Activated CD8-positive, alpha-beta T cell treated with anti-CD3 and anti-CD28 coated beads for 36 hours (primary cell): Measurements from ENCODE around the gene XPO1. TPM values are rescaled to one million over a fixed set of nuclear protein-coding genes. Genes with fewer than 3 reads are reported as not detected.

Source experiments
- ATAC-seq: fragments of 200-7000 bp; cut with Tn5 transposase; one replicate; pipeline ENCODE4 v1.10.0; 2021; ENCODE audit warnings: mild to moderate bottlenecking, moderate library complexity
- CTCF ChIA-PET: fragments of 350-600 bp; sonication (Branson Sonifier 250); formaldehyde crosslinking; loops from one replicate; lab custom pipeline; 2021; ENCODE audit warnings: antibody characterized with exemption; lab: Charles Lee
- POLR2A ChIA-PET: fragments of 350-600 bp; sonication (Branson Sonifier 250); formaldehyde crosslinking; loops from one replicate; lab custom pipeline; 2021; ENCODE audit warnings: antibody characterized with exemption; lab: Charles Lee
- DNase-seq: peaks from one replicate; pipeline ENCODE4 v3.0.0-alpha.2; 2020
- H3K27ac Mint-ChIP-seq: one replicate; pipeline ENCODE4 v1.8.0; 2021; ENCODE audit warnings: mild to moderate bottlenecking, mixed read lengths
- H3K27me3 Mint-ChIP-seq: one replicate; pipeline ENCODE4 v1.8.0; 2021; ENCODE audit warnings: mixed read lengths
- H3K36me3 Mint-ChIP-seq: one replicate; pipeline ENCODE4 v1.8.0; 2021; ENCODE audit warnings: low read depth, mixed read lengths
- H3K4me1 Mint-ChIP-seq: one replicate; pipeline ENCODE4 v1.8.0; 2021; ENCODE audit warnings: low read depth, mixed read lengths
- H3K4me3 Mint-ChIP-seq: one replicate; pipeline ENCODE4 v1.8.0; 2021; ENCODE audit warnings: mild to moderate bottlenecking, moderate library complexity, mixed read lengths
- H3K9me3 Mint-ChIP-seq: one replicate; pipeline ENCODE4 v1.8.0; 2021; ENCODE audit warnings: mixed read lengths
- intact Hi-C: fragments of 100-400 bp; cut with micrococcal nuclease; formaldehyde crosslinking; loops from one replicate; pipeline ENCODE4 v1.10.0; 2022
- total RNA-seq, 2 experiments: library from RNA; stranded (reverse); gene quantifications; one replicate each; pipeline ENCODE4 v1.2.3, GENCODE V29; 2021
- TF ChIP-seq, protein P1 (sequence below): fragments of 200-600 bp; IDR thresholded peaks from one replicate; pipeline ENCODE4 v1.8.0; 2022; ENCODE audit warnings: antibody characterized with exemption, mild to moderate bottlenecking

Gene XPO1
- total RNA-seq, 2 experiments from 2014 or later: 208 to 221 TPM

DNA sequence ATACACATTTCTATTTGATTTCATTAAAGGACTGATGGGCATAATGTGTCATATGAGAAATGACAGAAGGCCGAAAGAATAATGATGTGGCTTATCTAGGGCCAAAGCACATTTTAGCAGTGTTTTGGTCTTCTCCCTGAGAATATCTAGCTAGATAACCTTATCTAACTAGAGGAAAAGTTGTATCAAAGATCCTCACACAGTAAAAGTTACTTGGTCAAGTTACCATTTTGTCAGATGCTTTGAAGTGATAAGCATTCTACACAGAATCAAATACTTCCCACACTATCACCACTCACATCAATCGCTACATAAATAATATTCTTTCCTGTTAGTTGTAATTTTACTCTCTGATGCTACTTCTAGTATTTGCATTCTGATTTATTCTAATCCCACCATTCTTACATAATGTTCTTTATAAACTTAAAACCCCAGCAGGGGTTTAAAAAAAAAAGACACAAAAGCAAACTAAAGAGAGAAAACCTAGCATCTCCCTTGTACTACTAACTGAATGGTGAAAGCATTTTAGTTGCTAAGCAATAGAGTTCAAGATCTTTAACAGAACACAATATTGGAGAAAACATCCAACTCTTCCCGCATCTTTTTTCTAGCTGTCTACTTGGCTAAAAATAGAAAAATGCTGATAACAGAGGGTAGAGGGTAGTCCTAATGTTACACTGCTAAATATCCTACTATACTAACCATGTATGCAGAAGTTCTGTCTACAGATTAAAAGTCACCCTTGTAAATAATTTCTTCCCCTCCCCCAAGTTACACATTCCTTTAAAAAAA, 8.0 kb downstream of the XPO1 start:
- Mint-ChIP-seq H3K36me3 (peaks cover 46% of the 10 kb centered on the region), H3K4me1 (peaks cover 61% of the 10 kb centered on the region), H3K27me3 (no peaks in the 10 kb centered on the region), H3K9me3 (no peaks in the 10 kb centered on the region), H3K27ac (peak overlapping the region; percentile 10), H3K4me3 (no peak overlapping the region)
- POLR2A ChIA-PET: interaction anchor here (1.3 to 1.5 kb wide), 3 partner anchors 8 to 44 kb away, joined by 3 to 5 read pairs (median 3); partner anchors contain the start of gene XPO1
- ATAC-seq: no peak
- no peak for DNase-seq
- intact Hi-C loops: no loop called here
- TF ChIP-seq, protein P1, sequence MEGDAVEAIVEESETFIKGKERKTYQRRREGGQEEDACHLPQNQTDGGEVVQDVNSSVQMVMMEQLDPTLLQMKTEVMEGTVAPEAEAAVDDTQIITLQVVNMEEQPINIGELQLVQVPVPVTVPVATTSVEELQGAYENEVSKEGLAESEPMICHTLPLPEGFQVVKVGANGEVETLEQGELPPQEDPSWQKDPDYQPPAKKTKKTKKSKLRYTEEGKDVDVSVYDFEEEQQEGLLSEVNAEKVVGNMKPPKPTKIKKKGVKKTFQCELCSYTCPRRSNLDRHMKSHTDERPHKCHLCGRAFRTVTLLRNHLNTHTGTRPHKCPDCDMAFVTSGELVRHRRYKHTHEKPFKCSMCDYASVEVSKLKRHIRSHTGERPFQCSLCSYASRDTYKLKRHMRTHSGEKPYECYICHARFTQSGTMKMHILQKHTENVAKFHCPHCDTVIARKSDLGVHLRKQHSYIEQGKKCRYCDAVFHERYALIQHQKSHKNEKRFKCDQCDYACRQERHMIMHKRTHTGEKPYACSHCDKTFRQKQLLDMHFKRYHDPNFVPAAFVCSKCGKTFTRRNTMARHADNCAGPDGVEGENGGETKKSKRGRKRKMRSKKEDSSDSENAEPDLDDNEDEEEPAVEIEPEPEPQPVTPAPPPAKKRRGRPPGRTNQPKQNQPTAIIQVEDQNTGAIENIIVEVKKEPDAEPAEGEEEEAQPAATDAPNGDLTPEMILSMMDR: no peak
- CTCF ChIA-PET: no interaction called here

DNA sequence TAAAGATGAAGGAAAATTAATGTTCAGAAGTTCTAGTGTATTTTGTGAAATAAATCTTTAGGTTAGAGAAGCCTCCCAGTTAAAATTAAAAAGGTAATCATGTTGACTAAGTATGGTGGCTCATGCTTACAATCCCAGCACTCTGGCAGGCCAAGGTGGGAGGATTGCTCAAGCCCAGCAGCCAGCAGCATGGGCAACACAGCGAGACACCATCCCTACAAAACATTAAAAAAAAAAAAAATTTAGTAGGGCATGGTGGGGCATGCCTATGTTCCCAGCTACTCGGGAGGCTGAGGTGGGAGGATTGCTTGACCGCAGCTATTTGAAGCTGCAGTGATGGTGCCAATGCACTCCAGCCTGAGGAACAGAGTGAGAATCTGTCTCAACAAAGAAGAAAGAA, 17.9 kb downstream of the XPO1 start:
- Mint-ChIP-seq H3K27me3 (no peaks in the 10 kb centered on the region), H3K36me3 (peaks cover 48% of the 10 kb centered on the region), H3K4me3 (no peak overlapping the region), H3K4me1 (peaks cover 22% of the 10 kb centered on the region), H3K9me3 (no peaks in the 10 kb centered on the region), H3K27ac (no peak overlapping the region)
- TF ChIP-seq, protein P1: no peak
- ChIA-PET CTCF (no interaction called here), POLR2A (interaction anchor here (0.6 kb wide), 2 partner anchors 14 to 19 kb away, joined by 3 read pairs; no protein-coding TSS in a partner anchor)
- intact Hi-C loops: no loop called here
- ATAC-seq (no peak), DNase-seq (no peak)

DNA sequence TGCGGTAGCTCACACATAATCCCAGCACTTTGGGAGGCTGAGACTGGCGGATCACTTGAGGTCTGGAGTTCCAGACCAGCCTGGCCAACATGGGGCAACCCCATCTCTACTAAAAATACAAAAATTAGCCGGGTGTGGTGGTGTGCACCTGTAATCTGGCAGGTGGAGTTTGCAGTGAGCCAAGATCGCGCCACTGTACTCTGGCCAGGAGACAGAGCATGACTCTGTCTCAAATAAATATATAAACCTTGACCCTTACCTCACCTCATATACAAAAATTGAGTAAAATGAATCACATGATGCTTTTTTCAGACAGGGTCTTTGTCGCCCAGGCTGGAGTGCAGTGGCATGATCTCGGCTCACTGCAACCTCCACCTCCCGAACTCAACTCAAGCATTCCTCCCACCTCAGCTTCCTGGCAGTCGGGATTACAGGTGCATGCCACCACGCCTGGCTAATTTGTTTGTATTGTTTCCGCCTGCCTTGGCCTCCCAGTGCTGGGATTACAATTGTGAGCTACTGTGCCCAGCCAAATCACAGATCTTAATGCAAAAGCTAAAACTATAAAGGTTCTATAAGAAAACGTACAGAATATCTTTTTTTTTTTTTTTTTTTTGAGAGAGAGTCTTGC, 25.3 kb downstream of the XPO1 start:
- POLR2A ChIA-PET: no interaction called here
- Mint-ChIP-seq H3K4me3 (no peak overlapping the region), H3K9me3 (no peaks in the 10 kb centered on the region), H3K27me3 (no peaks in the 10 kb centered on the region), H3K36me3 (peaks cover 53% of the 10 kb centered on the region), H3K4me1 (peaks cover 16% of the 10 kb centered on the region), H3K27ac (peak overlapping the region; percentile 30)
- ATAC-seq (no peak), DNase-seq (no peak)
- CTCF ChIA-PET: no interaction called here
- intact Hi-C loops: no loop called here
- TF ChIP-seq, protein P1: no peak

DNA sequence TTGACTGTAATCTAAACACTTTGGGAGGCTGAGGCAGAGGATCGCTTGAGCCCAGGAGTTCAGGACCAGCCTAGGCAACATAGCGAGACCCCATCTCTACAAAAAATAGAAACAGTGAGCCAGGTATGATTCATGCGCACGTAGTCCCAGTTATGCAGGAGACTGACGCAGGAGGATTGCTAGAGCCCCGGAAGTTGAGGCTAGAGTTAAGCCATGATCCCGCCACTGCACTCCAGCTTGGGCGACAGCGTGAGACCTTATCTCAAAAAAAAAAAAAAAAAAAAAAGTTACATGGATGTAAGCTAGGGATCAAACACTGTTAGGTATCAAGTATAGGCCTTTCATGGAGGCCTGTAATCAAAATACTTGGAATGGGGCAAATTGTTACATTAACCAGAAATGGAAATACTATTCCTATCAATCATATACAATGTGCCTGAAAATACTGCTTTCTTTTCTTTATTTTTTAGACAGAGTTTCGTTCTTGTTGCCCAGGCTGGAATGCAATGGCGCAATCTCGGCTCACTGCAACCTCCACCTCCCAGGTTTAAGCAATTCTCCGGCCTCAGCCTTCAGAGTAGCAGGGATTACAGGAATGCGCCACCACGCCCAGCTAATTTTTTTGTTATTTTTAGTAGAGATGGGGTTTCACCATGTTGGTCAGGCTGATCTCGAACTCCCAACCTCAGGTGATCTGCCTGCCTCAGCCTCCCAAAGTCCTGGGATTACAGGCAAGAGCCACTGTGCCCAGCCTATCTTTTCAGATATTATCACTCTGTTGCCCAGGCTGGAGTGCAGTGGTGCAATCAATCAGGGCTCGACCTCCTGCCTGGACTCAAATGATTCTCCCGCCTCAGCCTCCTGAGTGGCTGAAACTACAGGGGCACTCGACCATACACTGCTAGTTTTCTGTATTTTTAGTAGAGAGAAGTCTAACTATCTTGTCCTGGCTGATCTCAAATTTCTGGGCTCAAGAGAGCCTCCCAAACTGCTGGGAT, 27.2 kb downstream of the XPO1 start:
- ATAC-seq: no peak
- H3K36me3 Mint-ChIP-seq: peaks cover 50% of the 10 kb centered on the region
- H3K27me3 Mint-ChIP-seq: no peaks in the 10 kb centered on the region
- no peak overlapping the region for H3K4me3 Mint-ChIP-seq
- CTCF ChIA-PET: no interaction called here
- TF ChIP-seq, protein P1: no peak
- H3K27ac Mint-ChIP-seq: peak overlapping the region; percentile 34
- intact Hi-C loops: no loop called here
- POLR2A ChIA-PET: interaction anchor here (0.7 to 0.9 kb wide), 3 partner anchors 8 to 26 kb away, joined by 3 to 5 read pairs (median 3); no protein-coding TSS in a partner anchor
- peaks cover 16% of the 10 kb centered on the region for H3K4me1 Mint-ChIP-seq
- no peak for DNase-seq
- H3K9me3 Mint-ChIP-seq: no peaks in the 10 kb centered on the region
